GDM1 (cell line): Measurements from ENCODE around the gene CLASRP.
A peak's percentile ranks its signal among the peaks of the same experiment; 100 is the strongest.
"Not testable (repeated sequence)": the region's sequence is repeated elsewhere in the genome, so short reads cannot be mapped to it uniquely, and the experiment has no call there.

Experiments used
- DNase-seq: peaks from one replicate; lab custom pipeline; 2025; lab: John Stamatoyannopoulos, UW

The CLASRP gene

DNA sequence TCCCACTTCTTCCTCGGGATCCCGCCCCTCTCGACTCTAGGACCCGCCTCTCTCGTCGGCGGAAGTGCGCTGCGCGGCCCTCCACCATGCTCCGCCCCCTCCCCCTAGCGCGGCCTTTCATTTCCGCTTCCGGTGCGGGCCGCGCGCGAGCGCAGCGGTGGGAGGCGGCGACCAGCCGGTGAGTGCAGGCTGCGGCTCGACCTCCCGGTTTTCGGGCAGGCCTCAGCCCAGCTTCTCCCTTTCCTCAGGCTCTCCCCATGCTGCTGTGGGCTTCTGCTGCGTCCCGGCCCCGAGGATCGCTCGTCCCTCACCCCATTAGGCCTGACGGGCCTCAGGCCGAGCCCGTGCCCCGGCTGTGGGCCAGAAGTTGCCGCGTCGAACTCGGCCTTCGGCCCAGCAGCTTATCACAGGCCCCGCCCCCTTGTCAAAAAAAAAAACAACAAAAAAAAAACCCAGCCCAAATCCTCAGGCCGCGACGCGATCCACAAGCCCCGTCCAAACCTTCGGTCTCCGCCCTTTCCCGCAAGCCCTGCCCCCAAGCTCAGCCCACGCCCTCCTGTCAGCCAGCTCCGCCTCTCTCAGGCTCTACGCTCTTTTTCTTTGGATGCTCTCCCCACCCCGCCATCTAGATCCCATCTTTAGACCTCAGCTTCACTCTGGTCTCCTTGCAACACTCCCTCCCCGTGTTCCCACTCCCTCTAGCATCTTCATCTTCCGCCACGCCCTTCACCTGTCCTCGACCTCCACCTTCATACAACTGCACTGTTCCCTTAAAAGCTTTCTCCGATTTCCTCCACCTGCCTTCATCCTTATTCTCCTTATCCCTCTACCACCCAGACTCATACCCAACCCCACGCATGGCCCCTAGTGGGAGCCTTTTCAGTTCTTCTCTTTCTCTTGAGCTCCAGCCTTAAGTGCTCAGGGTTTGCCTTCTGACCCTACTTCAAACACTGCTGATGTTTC, at the start of gene CLASRP:
Gene CLASRP (plus strand): TSS at position 115 of the 963 bp plus-strand sequence. CDS start 1,168 bp downstream, outside the sequence.
- DNase-seq: peak; percentile 84

DNA sequence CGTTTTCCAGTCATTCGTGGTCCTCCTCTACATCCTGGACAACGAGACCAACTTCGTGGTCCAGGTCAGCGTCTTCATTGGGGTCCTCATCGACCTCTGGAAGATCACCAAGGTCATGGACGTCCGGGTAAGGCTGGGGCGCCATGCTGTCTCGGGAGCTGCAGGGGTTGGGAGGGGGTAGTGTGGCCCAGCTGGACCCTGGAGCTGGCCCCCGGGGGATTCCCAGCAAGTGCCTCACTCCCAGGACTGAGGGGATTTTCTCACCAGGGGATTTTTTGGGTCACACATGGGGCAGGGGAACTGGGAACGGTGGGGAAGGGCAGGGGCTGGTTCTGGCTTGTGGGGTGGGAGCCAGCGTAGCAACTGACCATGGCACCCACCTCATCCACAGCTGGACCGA, 48.4 kb upstream of the CLASRP start:
- no peak for DNase-seq

GRCh38 chr19:44990966-44991365, 47.9 kb upstream of the CLASRP start:
- DNase-seq: no peak

DNA sequence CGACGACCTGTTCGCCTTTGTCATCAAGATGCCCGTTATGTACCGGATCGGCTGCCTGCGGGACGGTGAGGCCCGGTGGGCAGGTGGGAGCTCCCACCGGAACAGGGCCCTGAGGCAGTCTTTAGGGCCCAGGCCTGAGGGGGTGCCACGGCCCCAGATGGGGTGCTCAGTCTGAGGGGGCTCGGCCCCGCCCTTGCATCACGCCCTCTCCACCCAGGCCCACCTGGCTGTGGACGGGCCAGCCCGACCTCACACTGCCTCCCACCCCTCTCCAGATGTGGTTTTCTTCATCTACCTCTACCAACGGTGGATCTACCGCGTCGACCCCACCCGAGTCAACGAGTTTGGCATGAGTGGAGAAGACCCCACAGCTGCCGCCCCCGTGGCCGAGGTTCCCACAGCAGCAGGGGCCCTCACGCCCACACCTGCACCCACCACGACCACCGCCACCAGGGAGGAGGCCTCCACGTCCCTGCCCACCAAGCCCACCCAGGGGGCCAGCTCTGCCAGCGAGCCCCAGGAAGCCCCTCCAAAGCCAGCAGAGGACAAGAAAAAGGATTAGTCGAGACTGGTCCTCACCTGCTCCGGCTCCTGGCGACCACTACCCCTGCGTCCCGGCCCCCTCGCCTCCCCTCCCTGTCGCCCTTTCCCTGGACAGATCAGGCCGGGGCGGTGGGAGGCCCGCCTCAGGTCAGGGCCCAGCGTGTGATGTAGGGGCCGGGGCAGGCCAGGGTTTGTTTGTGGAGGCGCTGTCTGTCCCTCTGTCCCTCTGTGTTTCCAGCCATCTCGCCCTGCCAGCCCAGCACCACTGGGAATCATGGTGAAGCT, 46.3 kb upstream of the CLASRP start:
- DNase-seq: no peak

DNA sequence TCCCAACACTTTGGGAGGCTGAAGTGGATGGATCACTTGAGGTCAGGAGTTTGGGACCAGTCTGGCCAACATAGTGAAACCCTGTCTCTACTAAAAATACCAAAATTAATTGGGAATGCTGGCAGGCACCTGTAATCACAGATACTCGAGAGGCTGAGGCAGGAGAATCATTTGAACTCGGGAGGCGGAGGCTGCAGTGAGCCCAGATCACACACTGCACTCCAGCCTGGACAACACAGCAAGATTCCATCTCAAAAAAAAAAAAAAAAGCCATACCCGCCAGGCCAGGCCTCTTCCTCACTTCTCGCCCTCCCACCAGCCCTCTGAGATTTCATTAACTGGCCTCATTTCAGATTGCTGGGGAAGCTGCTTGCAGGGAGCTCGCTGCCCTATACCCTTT, 45.3 kb upstream of the CLASRP start:
- DNase-seq: no peak

- no peak for DNase-seq
These were observed 44.8 kb upstream of the CLASRP start for GRCh38 chr19:44993926-44994537.

- no peak for DNase-seq
These were observed 40.8 kb upstream of the CLASRP start for GRCh38 chr19:44998025-44998424.

DNA sequence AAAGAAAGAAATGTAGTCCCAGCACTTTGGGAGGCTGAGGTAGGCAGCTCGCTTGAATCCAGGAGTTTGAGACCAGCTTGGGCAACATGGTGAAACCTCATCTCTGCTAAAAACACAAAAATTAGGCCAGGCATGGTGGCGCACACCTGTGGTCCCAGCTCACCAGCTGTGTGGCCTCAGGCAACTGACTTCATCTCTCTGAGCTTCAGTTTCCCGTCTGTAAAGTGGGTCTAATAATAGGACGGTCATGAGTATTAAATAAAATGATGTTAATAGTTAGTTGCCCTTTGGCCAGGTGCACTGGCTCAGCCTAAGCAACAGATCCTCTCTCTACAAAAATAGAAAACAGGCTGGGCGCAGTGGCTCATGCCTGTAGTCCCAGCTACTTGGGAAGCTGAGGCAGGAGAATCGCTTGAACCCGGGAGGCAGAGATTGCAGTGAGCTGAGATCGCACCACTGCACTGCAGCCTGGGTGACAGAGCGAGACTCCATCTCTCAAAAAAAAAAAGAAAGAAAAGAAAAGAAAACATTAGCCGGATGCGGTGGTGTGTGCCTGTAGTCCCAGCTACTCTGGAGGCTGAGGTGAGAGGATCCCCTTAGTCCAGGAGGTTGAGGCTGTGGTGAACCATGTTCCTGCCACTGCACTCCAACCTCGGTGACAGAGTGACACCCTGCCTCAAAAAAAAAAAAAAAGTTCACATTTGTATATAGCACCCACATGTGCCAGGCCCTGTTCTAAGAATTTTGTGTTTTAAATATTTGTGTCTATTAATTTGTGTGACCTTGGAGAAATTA, 39.5 kb upstream of the CLASRP start:
- not testable (repeated sequence) for DNase-seq

DNA sequence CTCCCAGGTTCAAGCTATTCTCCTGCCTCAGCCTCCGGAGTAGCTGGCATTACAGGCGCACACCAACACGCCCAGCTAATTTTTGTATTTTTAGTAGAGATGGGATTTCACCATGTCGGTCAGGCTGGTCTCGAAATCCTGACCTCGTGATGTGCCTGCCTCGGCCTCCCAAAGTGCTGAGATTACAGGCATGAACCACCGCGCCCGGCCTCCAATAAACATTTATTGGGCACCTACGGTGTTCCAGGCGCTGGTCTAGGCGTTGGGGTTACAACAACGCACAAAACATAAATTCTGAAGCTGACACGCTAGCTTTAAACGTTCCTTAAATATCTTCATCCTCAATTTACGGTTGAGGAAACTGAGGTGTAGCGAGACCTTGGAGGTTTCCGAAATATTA, 38.2 kb upstream of the CLASRP start:
- DNase-seq: not testable (repeated sequence)

DNA sequence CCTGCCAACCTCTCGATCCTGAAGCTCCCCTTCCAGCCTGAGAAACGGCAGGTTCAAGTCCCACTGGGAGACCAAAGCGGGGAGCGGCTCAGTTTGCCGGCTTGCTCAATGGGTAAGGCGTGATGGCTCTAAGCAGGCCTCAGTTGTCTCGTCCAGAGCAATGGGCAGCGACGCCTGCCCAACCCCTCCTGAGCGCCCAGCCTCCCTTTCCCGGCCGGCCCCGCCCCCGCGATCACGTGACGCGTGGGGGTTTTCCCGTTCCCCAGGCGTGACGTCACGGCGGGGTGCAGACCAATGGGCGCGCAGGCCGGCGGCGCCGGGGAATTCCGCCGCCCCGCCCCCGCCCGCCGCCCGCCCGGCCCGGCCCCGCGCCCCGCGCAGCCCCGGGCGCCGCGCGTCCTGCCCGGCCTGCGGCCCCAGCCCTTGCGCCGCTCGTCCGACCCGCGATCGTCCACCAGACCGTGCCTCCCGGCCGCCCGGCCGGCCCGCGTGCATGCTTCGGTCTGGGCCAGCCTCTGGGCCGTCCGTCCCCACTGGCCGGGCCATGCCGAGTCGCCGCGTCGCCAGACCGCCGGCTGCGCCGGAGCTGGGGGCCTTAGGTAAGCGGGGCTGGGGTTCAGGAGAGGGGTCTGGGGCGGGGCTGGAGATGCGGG, 37.6 kb upstream of the CLASRP start, which contains the start of gene RELB:
Gene RELB (plus strand): TSS at position 378 of the 653 bp plus-strand sequence. CDS start 116 bp downstream, at position 494.
- DNase-seq: peak; percentile 84

GRCh38 chr19:45003485-45003884, 35.4 kb upstream of the CLASRP start:
- no peak for DNase-seq

- DNase-seq: no peak
These were observed 33.1 kb upstream of the CLASRP start for GRCh38 chr19:45005787-45006186.

DNA sequence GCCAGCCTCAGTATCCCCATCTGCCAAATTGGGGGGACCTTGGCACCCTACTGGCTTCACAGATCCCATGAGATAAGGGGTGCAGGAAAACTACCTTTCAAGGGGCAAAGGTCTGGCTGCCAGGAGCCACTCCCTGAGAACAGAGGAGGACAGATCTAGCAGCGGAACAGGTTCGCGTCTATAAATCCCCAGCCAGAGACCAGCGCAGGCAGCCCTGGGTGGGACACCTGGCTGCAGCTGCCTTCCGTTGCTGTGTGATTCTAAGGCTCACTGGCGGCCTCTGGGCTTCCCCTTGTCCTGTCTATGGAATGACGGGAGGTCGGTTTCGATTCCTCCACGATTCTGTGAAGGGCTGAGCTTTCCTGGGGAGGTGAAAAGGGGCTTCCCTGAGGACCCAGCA, 30.3 kb upstream of the CLASRP start:
- DNase-seq: no peak

GRCh38 chr19:45009625-45010255, 29.1 kb upstream of the CLASRP start:
- no peak for DNase-seq

GRCh38 chr19:45010306-45010705, 28.5 kb upstream of the CLASRP start:
- DNase-seq: no peak

DNA sequence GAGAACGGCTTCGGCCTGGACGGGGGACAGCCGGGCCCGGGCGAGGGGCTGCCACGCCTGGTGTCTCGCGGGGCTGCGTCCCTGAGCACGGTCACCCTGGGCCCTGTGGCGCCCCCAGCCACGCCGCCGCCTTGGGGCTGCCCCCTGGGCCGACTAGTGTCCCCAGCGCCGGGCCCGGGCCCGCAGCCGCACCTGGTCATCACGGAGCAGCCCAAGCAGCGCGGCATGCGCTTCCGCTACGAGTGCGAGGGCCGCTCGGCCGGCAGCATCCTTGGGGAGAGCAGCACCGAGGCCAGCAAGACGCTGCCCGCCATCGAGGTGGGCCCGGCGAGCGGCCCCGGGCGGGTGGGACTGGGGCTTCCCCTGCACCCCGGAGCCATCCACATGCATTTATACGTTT, 26.9 kb upstream of the CLASRP start:
- no peak for DNase-seq

DNA sequence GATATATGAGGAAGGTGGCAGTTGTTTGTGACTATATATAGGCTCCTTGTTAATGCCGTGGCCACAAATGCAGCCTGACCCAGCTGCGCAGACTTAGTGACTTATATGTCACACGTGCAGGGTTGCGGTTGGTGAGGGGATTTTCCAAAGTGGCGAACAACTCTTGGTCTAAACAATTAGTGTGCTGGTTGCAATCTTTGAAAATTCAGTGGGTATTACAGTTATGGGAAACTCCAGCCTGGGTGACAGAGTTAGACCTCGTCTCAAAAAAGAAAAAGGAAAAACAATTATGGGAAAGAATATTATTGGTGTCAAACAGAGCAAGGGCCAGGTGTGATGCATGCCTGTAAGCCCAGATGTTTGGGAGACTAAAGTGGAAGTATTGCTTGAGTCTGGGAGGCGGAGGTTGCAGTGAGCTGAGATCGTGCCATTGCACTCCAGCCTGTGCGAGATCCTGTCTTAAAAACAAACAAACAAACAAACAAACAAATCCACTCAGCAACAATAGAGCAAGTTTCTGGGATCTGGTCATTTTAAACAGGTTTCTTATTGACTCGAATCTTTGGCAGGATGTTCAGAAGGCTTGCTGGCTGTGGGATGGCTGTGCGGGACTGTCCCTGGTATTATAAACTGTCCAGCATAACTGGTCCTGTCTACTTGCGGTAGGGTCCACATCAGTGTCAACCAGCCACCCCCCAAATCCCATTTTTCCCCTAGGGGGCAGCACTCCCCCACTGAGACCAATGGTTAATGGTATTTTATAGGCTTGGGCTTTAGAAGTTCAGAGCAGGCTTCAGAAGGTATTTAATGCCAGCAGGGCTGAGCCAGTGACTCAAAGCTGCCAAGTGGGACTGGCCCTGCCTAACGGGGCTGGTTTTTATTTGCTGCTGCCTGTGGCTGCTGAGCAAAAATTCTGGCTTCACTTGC, 22.2 kb upstream of the CLASRP start:
- DNase-seq: peak; percentile 26

DNA sequence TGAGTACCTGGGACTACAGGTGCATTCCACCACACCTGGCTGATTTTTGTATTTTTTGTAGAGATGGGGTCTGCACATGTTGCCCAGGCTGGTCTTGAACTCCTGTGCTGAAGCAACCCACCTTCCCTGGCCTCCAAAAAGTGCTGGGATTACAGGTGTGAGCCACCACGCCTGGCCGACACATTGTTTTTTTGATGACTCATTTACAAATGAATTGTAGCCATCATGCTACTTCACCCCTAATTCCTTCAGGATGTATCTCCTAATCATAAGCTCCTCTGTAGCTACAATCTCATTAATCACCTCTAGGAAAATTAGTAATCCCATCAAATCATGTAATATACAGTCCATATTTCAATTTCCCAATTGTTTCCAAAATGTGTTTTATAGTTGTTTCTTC, 19.7 kb upstream of the CLASRP start:
- DNase-seq: no peak

DNA sequence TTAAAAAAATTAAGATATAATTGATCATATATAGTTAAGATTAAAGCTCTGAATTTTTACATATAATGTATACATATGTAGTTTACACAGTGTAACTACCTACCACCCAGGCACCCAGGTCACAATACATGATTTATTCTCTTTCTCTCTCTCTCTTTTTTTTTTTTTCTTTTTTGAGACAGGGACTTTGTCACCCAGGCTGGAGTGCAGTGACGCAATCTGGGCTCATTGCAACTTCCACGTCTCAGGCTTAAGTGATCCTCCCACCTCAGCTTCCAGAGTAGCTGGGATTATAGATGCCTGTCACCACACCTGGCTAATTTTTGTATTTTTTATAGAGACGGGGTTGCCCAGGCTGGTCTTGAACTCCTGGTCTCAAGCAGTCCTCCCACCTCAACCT, 18.8 kb upstream of the CLASRP start:
- DNase-seq: no peak
